Measurements from ENCODE around the gene GGTA1. TPM values are rescaled to one million over a fixed set of nuclear protein-coding genes. Genes with fewer than 3 reads are reported as not detected.
"Not testable (repeated sequence)": the region's sequence is repeated elsewhere in the genome, so short reads cannot be mapped to it uniquely, and the experiment has no call there.

Gene GGTA1
- total RNA-seq, 1 donor: 9.6 TPM

GRCh38 chr9:121454972-121455371 lies 44.7 kb downstream of the GGTA1 start:
- Histone ChIP-seq H3K27me3 (ENCODE audit: insufficient read depth, low read length) (no peaks in the 10 kb centered on the region), H3K4me1 (ENCODE audit: insufficient read depth, low read length) (no peaks in the 10 kb centered on the region), H3K9me3 (ENCODE audit: low read depth, low read length) (no peaks in the 10 kb centered on the region), H3K4me3 (ENCODE audit: low read length) (no peak overlapping the region)

GRCh38 chr9:121453232-121453892 lies 46.3 kb downstream of the GGTA1 start:
- Histone ChIP-seq H3K4me1 (ENCODE audit: insufficient read depth, low read length) (no peaks in the 10 kb centered on the region), H3K27me3 (ENCODE audit: insufficient read depth, low read length) (no peaks in the 10 kb centered on the region), H3K4me3 (ENCODE audit: low read length) (no peak overlapping the region), H3K9me3 (ENCODE audit: low read depth, low read length) (no peaks in the 10 kb centered on the region)

GRCh38 chr9:121452085-121452484 lies 47.6 kb downstream of the GGTA1 start:
- no peaks in the 10 kb centered on the region for H3K27me3 ChIP-seq (ENCODE audit: insufficient read depth, low read length)
- H3K4me3 ChIP-seq (ENCODE audit: low read length): no peak overlapping the region
- H3K4me1 ChIP-seq (ENCODE audit: insufficient read depth, low read length): no peaks in the 10 kb centered on the region
- no peaks in the 10 kb centered on the region for H3K9me3 ChIP-seq (ENCODE audit: low read depth, low read length)

GRCh38 chr9:121451586-121451985 lies 48.1 kb downstream of the GGTA1 start:
- Histone ChIP-seq H3K4me1 (ENCODE audit: insufficient read depth, low read length) (no peaks in the 10 kb centered on the region), H3K27me3 (ENCODE audit: insufficient read depth, low read length) (no peaks in the 10 kb centered on the region), H3K9me3 (ENCODE audit: low read depth, low read length) (no peaks in the 10 kb centered on the region), H3K4me3 (ENCODE audit: low read length) (no peak overlapping the region)

- Histone ChIP-seq H3K9me3 (ENCODE audit: low read depth, low read length) (no peaks in the 10 kb centered on the region), H3K4me3 (ENCODE audit: low read length) (no peak overlapping the region), H3K4me1 (ENCODE audit: insufficient read depth, low read length) (no peaks in the 10 kb centered on the region), H3K27me3 (ENCODE audit: insufficient read depth, low read length) (no peaks in the 10 kb centered on the region)
Measured at GRCh38 chr9:121450241-121450640, 49.4 kb downstream of the GGTA1 start.

GRCh38 chr9:121449786-121450185 lies 49.9 kb downstream of the GGTA1 start:
- H3K9me3 ChIP-seq (ENCODE audit: low read depth, low read length): no peaks in the 10 kb centered on the region
- no peak overlapping the region for H3K4me3 ChIP-seq (ENCODE audit: low read length)
- H3K4me1 ChIP-seq (ENCODE audit: insufficient read depth, low read length): no peaks in the 10 kb centered on the region
- H3K27me3 ChIP-seq (ENCODE audit: insufficient read depth, low read length): no peaks in the 10 kb centered on the region

GRCh38 chr9:121447321-121447834 lies 52.3 kb downstream of the GGTA1 start:
- no peaks in the 10 kb centered on the region for H3K4me1 ChIP-seq (ENCODE audit: insufficient read depth, low read length)
- H3K9me3 ChIP-seq (ENCODE audit: low read depth, low read length): no peaks in the 10 kb centered on the region
- H3K27me3 ChIP-seq (ENCODE audit: insufficient read depth, low read length): no peaks in the 10 kb centered on the region
- H3K4me3 ChIP-seq (ENCODE audit: low read length): no peak overlapping the region

GRCh38 chr9:121445986-121446385 lies 53.7 kb downstream of the GGTA1 start:
- Histone ChIP-seq H3K27me3 (ENCODE audit: insufficient read depth, low read length) (no peaks in the 10 kb centered on the region), H3K9me3 (ENCODE audit: low read depth, low read length) (no peaks in the 10 kb centered on the region), H3K4me1 (ENCODE audit: insufficient read depth, low read length) (no peaks in the 10 kb centered on the region), H3K4me3 (ENCODE audit: low read length) (no peak overlapping the region)

- H3K4me3 ChIP-seq (ENCODE audit: low read length): no peak overlapping the region
- H3K9me3 ChIP-seq (ENCODE audit: low read depth, low read length): no peaks in the 10 kb centered on the region
- H3K27me3 ChIP-seq (ENCODE audit: insufficient read depth, low read length): no peaks in the 10 kb centered on the region
- H3K4me1 ChIP-seq (ENCODE audit: insufficient read depth, low read length): no peaks in the 10 kb centered on the region
Measured at GRCh38 chr9:121443981-121444380, 55.7 kb downstream of the GGTA1 start.

- Histone ChIP-seq H3K4me3 (ENCODE audit: low read length) (no peak overlapping the region), H3K9me3 (ENCODE audit: low read depth, low read length) (no peaks in the 10 kb centered on the region), H3K4me1 (ENCODE audit: insufficient read depth, low read length) (no peaks in the 10 kb centered on the region), H3K27me3 (ENCODE audit: insufficient read depth, low read length) (no peaks in the 10 kb centered on the region)
Measured at GRCh38 chr9:121441165-121441564, 58.5 kb downstream of the GGTA1 start.

GRCh38 chr9:121439711-121440664 lies 59.7 kb downstream of the GGTA1 start:
- Histone ChIP-seq H3K4me3 (ENCODE audit: low read length) (no peak overlapping the region), H3K9me3 (ENCODE audit: low read depth, low read length) (no peaks in the 10 kb centered on the region), H3K4me1 (ENCODE audit: insufficient read depth, low read length) (no peaks in the 10 kb centered on the region), H3K27me3 (ENCODE audit: insufficient read depth, low read length) (no peaks in the 10 kb centered on the region)

GRCh38 chr9:121439016-121439415 lies 60.6 kb downstream of the GGTA1 start:
- Histone ChIP-seq H3K4me1 (ENCODE audit: insufficient read depth, low read length) (no peaks in the 10 kb centered on the region), H3K27me3 (ENCODE audit: insufficient read depth, low read length) (no peaks in the 10 kb centered on the region), H3K4me3 (ENCODE audit: low read length) (no peak overlapping the region), H3K9me3 (ENCODE audit: low read depth, low read length) (no peaks in the 10 kb centered on the region)

- Histone ChIP-seq H3K4me3 (ENCODE audit: low read length) (no peak overlapping the region), H3K27me3 (ENCODE audit: insufficient read depth, low read length) (no peaks in the 10 kb centered on the region), H3K4me1 (ENCODE audit: insufficient read depth, low read length) (no peaks in the 10 kb centered on the region), H3K9me3 (ENCODE audit: low read depth, low read length) (no peaks in the 10 kb centered on the region)
Measured at GRCh38 chr9:121437891-121438290, 61.8 kb downstream of the GGTA1 start.

GRCh38 chr9:121437046-121437445 lies 62.6 kb downstream of the GGTA1 start:
- H3K27me3 ChIP-seq (ENCODE audit: insufficient read depth, low read length); H3K9me3 ChIP-seq (ENCODE audit: low read depth, low read length); H3K4me1 ChIP-seq (ENCODE audit: insufficient read depth, low read length): not testable (repeated sequence)

GRCh38 chr9:121434969-121435368 lies 64.7 kb downstream of the GGTA1 start:
- H3K4me3 ChIP-seq (ENCODE audit: low read length): no peak overlapping the region
- H3K4me1 ChIP-seq (ENCODE audit: insufficient read depth, low read length): no peaks in the 10 kb centered on the region
- H3K9me3 ChIP-seq (ENCODE audit: low read depth, low read length): no peaks in the 10 kb centered on the region
- H3K27me3 ChIP-seq (ENCODE audit: insufficient read depth, low read length): no peaks in the 10 kb centered on the region

More at GRCh38 chr9:121437046-121437445, 62.6 kb downstream of the GGTA1 start:
- not testable (repeated sequence) for H3K4me3 ChIP-seq (ENCODE audit: low read length)

Measured in mononuclear cell (primary cell).